ENCODE data around the gene NTNG1.

Gene NTNG1

GRCh38 chr1:107454791-107455190, 314.0 kb downstream of the NTNG1 start:
- no peak for DNase-seq (ENCODE audit: low read depth)

DNA sequence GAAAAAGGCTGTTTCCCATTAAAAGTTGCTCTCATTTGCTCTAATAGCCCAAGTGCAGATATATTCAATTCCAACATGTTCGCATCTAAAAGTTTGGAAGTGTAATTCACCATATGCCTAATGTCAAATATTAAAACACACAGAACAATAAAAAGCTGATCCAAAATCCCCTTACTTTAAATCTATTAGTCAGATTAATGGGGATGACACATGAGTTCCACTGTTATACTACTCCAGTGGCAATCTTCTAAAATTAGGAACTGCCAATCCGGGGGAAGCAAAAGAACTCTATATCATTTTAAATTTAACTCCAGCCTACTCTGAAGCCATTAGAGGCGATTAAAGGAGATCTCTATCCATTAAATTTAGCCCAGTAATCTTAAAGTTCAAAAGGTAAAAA, 317.1 kb downstream of the NTNG1 start:
- no peak for DNase-seq (ENCODE audit: low read depth)

DNA sequence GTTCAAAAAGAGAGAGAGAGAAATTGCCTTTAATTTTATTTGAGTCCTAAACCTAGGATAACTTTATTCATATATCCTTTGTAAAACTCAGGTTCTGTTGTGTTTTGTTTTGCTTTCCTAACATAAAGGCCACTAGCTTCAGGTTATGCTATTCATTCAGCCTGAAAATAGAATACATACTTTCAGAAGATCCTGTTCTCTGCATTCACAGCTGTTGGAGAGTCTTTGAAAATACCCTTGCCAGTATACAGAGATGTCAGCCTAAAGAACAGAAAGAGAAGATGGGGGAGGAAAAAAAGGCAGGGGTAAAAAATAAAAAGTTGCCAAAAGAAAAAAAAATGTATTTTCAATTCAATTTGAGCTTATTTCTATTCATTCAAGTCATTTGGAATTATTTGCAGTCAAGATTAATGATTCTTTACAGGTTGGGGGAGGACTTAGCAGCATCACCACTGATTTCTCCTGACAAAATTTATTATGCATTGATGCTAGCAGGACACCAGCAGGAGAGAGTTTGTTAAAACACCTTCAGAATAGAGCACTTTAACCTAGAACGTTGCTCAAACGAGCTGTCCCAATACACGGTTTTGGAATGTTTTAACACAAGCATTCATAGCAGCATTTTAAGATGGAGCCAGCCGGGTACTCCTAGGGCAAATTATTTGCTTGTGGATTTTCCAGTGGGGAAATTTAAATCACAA, 318.5 kb downstream of the NTNG1 start:
- DNase-seq (ENCODE audit: low read depth), result no peak

GRCh38 chr1:107460035-107460434, 319.2 kb downstream of the NTNG1 start:
- no peak for DNase-seq (ENCODE audit: low read depth)

- no peak for DNase-seq (ENCODE audit: low read depth)
Measured at GRCh38 chr1:107464827-107465226, 324.0 kb downstream of the NTNG1 start.

- DNase-seq (ENCODE audit: low read depth), result no peak
Measured at GRCh38 chr1:107467286-107467685, 326.4 kb downstream of the NTNG1 start.

DNA sequence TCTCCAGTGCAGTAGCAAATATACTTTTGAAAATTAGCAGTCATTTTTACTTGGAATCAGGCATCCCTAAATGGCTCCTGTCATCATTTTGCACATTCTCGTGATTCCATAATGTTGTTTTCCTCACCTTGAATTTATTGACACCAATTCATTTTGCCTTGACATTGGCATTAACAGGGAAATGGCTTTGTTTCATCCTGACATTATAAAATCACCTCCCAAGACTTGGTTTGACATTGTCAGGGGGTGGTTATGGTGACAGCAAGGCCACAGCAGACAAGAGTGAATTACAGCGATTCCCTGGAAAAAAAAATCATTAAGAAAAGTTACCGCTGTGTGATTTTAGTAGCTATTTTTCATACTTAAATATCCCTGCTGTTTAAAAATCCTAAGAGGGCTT, 327.0 kb downstream of the NTNG1 start:
- DNase-seq (ENCODE audit: low read depth), result no peak

- no peak for DNase-seq (ENCODE audit: low read depth)
Measured at GRCh38 chr1:107473065-107473464, 332.2 kb downstream of the NTNG1 start.

GRCh38 chr1:107474877-107475612, 334.2 kb downstream of the NTNG1 start:
- DNase-seq (ENCODE audit: low read depth), result no peak

GRCh38 chr1:107477233-107477632, 336.4 kb downstream of the NTNG1 start:
- no peak for DNase-seq (ENCODE audit: low read depth)

GRCh38 chr1:107479865-107480350, 339.1 kb downstream of the NTNG1 start:
- no peak for DNase-seq (ENCODE audit: low read depth)

DNA sequence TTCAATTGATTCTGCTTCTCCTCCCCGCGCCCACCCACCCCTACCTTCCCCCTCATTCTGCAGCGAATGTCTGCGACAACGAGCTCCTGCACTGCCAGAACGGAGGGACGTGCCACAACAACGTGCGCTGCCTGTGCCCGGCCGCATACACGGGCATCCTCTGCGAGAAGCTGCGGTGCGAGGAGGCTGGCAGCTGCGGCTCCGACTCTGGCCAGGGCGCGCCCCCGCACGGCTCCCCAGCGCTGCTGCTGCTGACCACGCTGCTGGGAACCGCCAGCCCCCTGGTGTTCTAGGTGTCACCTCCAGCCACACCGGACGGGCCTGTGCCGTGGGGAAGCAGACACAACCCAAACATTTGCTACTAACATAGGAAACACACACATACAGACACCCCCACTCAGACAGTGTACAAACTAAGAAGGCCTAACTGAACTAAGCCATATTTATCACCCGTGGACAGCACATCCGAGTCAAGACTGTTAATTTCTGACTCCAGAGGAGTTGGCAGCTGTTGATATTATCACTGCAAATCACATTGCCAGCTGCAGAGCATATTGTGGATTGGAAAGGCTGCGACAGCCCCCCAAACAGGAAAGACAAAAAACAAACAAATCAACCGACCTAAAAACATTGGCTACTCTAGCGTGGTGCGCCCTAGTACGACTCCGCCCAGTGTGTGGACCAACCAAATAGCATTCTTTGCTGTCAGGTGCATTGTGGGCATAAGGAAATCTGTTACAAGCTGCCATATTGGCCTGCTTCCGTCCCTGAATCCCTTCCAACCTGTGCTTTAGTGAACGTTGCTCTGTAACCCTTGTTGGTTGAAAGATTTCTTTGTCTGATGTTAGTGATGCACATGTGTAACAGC, 339.9 kb downstream of the NTNG1 start:
- DNase-seq (ENCODE audit: low read depth), result no peak

GRCh38 chr1:107481756-107482384, 341.0 kb downstream of the NTNG1 start:
- DNase-seq (ENCODE audit: low read depth), result no peak

DNA sequence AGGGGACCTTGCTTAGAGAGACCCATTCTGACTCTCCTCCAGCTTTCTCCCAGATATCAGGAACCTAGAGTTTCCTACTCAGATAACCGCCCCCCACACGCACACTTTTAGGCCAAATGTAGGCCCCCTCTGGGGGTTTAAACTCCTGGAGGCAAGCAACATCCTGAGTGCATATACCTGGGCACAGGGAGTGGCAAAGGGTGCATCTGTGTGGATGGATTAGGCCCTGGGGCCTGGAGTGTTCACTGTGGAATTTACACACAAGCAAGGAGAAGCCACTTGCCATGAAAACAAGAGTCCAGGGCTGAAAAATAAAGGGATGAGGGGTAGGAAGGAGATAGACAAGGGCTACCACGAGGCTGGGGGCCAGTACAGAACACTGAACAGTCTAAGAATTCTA, 343.1 kb downstream of the NTNG1 start:
- no peak for DNase-seq (ENCODE audit: low read depth)

DNA sequence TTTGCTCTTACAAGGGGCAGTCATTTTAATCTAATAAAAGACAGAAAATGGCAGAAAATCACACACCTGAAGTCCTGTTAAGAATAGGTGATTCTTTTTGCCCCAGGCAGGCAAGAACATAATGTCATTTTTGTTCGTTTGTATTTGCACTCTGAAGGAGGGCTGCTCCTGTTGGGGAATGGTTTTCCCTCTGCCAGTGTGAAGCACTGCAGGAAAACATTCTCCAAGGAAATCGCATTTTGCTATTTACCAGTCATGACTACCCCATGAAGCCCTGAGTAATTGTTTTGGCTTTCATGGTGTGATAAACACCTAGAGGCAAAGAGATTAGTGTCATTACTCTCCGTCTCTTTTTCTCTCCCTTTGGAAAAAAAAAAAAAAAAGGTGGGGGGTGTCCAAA, 345.5 kb downstream of the NTNG1 start:
- DNase-seq (ENCODE audit: low read depth), result no peak

DNA sequence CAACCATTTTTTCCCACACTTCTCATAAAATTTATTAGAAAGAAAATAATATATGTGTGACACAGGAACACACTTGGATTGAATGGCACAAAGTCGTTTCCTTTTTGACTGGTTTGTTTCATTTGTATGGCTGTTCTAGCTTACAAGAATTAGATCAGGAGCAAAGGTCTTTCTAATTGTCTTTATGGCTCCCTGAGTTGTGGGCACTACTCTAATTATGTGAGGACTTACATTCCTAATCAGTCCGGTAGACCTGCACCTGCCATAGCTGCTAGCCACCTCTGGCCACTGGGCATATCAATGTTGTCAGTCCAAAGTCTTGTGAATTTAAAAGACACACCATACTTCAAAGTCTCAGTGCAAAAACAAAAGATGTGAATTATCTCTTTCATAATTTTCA, 346.7 kb downstream of the NTNG1 start:
- no peak for DNase-seq (ENCODE audit: low read depth)

- no peak for DNase-seq (ENCODE audit: low read depth)
Measured at GRCh38 chr1:107491582-107491981, 350.7 kb downstream of the NTNG1 start.

DNA sequence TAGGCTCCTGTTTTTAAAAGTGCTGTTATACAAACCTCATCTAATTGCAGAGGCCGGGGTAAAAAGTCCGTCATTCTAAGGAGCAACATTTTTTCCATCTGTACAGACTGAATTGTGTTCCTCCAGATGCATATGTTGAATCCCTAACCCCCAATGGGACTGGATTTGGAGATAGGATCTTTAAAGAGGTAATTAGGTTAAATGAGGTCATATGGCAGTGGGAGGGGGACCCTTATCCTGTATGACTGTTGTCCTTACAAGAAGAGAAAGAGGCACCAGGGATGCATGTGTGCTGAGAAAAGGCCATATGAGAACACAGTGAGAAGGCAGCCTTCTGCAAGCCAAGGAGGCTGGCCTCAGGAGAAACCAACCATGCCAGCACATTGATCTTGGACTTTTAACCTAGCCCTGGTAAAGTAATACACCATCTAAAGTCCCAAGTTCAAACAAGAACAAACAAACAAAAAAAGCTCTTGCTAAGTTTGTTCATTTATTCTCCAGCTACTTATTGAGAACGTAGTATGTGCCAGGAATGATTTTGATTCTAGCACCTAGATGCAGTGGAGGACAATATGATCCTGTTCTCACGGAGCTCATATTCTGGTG, 352.4 kb downstream of the NTNG1 start:
- DNase-seq (ENCODE audit: low read depth), result no peak

DNA sequence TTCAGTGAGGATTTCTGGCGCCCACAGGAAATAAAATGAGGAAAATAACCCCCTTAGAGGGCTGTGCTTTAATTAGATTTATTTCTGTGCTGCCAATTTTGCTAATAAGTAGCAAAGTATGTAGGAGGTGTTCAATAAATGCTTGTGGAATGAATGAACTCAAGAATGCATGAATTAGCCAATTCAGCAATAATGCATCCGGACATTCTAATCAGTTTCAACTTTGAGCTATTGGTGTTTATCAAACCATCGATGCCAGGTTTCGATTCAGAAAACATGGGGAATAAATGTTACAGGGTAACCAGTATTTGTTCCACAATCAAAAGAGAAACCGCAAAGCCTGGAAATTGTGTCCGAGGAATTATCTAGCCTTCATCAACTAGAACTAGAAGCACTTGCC, 353.2 kb downstream of the NTNG1 start:
- DNase-seq (ENCODE audit: low read depth), result no peak

GRCh38 chr1:107496002-107496401, 355.2 kb downstream of the NTNG1 start:
- DNase-seq (ENCODE audit: low read depth), result no peak

DNA sequence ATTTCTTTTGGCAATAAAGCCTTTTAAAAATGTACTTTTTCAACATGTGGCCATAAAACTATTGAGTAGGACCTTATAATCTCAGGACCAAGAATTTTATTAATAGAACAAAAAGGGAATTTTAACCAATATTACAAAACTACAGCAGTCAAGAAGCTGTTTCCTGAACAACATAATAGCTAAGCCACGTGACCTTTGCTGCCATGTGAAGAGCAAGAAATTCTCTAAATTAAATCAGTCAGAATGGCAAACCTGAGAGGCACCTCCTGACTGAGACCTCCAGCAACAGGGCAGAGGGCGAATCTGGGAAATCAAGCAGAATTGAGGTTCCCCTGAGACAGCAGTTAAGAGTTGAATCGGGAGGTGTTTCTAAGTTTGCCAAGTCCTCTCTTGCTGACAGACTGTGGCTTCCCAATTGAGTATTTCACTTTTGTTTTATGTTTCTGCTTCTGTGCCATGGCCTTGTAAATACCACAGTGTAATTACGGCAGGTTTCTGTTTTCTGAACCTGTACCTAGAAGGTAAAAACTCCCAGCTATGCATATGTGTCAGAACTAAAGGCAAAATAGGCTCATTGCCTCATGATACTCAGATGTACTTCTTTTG, 358.4 kb downstream of the NTNG1 start:
- DNase-seq (ENCODE audit: low read depth), result no peak
